Sigmoid colon (tissue), 7 donors: ENCODE results near the gene GNB3. TPM values are rescaled to one million over a fixed set of nuclear protein-coding genes. Genes with fewer than 3 reads are reported as not detected.

ENCODE experiments used
- DNase-seq: peaks from one replicate; pipeline ENCODE4 v3.0.0-alpha.2; 2019
- H3K27ac ChIP-seq, 4 donors: fragments of 200-600 bp; sonication (generic); one replicate each; pipeline ENCODE4 v1.5.1; 2016 to 2019; ENCODE audit warnings: mild to moderate bottlenecking in 1 of 4
- H3K27me3 ChIP-seq, 3 donors: fragments of 200-600 bp; sonication (generic); one replicate each; pipeline ENCODE4 v1.5.1; 2019; ENCODE audit warnings: mild to moderate bottlenecking in 1 of 3
- H3K36me3 ChIP-seq, 4 donors: fragments of 200-600 bp; sonication (generic); one replicate each; pipeline ENCODE4 v1.5.1; 2016 to 2019
- H3K4me1 ChIP-seq, 4 donors: fragments of 200-600 bp; sonication (generic); one replicate each; pipeline ENCODE4 v1.5.1; 2017 to 2019
- H3K4me3 ChIP-seq, 4 donors: fragments of 200-600 bp; sonication (generic); one replicate each; pipeline ENCODE4 v1.5.1; 2017 to 2019; ENCODE audit warnings: mild to moderate bottlenecking in 2 of 4, moderate library complexity in 1 of 4
- H3K9me3 ChIP-seq, 4 donors: fragments of 200-600 bp in 3 of 4; sonication (generic) in 3 of 4; one replicate each; pipeline versions ENCODE4 v1.5.1 to v1.6.1; 2013 to 2019
- EP300 ChIP-seq, 4 donors: sonication (generic); formaldehyde crosslinking; IDR thresholded peaks; one replicate each; pipeline ENCODE4 v1.6.1; 2017; ENCODE audit warnings: antibody characterized with exemption in 4 of 4
- POLR2A ChIP-seq, 2 donors: fragments of 450-650 bp; IDR thresholded peaks; one replicate each; pipeline ENCODE4 v1.6.1; 2016; ENCODE audit warnings: antibody characterized with exemption in 2 of 2, mild to moderate bottlenecking in 2 of 2, moderate library complexity in 2 of 2
- POLR2AphosphoS5 ChIP-seq, 4 donors: sonication (generic); formaldehyde crosslinking; IDR thresholded peaks; one replicate each; pipeline ENCODE4 v1.6.1; 2017; ENCODE audit warnings: antibody characterized with exemption in 4 of 4
- WGBS, 2 donors: extraction: QIAGEN DNeasy Blood & Tissue Kit; methylation state at CpG; one replicate each; pipeline ENCODE4 v1.1.7; 2013; 5-methylcytosine and 5-hydroxymethylcytosine counted together
- intact Hi-C: fragments of 100-400 bp; cut with DNase I; formaldehyde crosslinking; loops from one replicate; pipeline ENCODE4 v1.15.1; 2023
- polyA plus RNA-seq, 3 donors: library from polyadenylated mRNA; stranded (reverse); fragments of 200-250 nt; gene quantifications; one replicate each; pipeline ENCODE4 v1.2.3, GENCODE V29; 2013
- total RNA-seq, 4 donors: library from RNA; depleted of rRNA; stranded (reverse); fragments of >200 nt; gene quantifications; one replicate each; pipeline ENCODE4 v1.1.0, GENCODE V29; 2016
- TF ChIP-seq, protein P1 (sequence below), 4 experiments: fragments of 450-650 bp in 3 of 4; fragments of 200-600 bp in 1 of 4; IDR thresholded peaks; one replicate each; pipeline ENCODE4 v1.5.1; 2016 to 2019; ENCODE audit warnings: antibody characterized with exemption in 4 of 4, mild to moderate bottlenecking in 3 of 4, moderate library complexity in 2 of 4
- donor health status: healthy with polysubstance abuse.
- donor health status: Bipolar disorder and iron deficiency.
- donor health status: healthy.

GNB3 gene
- total and polyA plus RNA-seq, 7 donors: 0.36 to 8.9 (median 1.2) TPM

DNA sequence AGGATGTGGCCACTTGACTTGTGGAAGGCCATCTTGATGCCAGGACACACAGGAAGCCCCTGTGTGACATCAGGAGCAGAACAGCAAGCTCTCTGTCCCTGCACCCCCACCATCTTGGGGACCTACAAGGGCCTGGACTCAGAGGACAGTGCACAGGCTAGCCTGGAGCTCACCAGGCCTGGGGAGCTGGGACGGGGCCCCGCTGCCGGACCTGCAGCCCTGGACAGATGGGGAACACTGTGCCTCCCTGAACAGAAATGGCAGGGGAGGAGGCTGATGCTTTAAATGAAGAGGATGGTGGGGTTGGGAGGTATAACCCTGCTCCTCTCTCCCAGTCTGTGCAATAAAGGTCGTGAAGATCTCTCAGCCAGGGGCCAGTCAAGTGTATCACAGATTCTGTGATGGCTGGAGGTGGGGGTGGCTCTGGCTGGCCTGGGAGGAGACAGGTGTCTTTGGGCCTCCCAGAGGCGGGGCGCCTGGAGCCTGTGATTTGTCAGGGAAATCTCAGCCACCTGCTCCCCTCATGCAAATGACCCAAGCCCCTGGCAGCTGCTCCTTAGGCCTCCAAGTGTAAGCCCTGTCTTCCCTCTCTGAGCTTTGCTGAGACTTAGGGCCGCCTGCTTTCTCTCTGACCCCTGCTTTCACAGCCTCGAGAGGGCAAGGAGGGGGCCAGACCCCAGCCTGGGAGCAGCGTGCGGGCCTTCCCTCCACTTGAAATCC is 1.1 kb upstream of the GNB3 start:
- Histone ChIP-seq H3K4me3 (no peak overlapping the region), H3K9me3 (no peaks in the 10 kb centered on the region), H3K27ac (no peak overlapping the region), H3K36me3 (peaks cover 0 to 47% (median 2%) of the 10 kb centered on the region in 4 donors), H3K4me1 (no peaks in the 10 kb centered on the region), H3K27me3 (no peaks in the 10 kb centered on the region)
- 68 to 74% methylated on average over 10 of the region's 10 CpGs for WGBS, 2 donors
- no peak for DNase-seq
- intact Hi-C loops: no loop called here
- TF ChIP-seq POLR2AphosphoS5 (IDR thresholded peaks at IDR 0.05) (no peak), EP300 (IDR thresholded peaks at IDR 0.05) (no peak), POLR2A (IDR thresholded peaks at IDR 0.05) (no peak)
- TF ChIP-seq, protein P1, sequence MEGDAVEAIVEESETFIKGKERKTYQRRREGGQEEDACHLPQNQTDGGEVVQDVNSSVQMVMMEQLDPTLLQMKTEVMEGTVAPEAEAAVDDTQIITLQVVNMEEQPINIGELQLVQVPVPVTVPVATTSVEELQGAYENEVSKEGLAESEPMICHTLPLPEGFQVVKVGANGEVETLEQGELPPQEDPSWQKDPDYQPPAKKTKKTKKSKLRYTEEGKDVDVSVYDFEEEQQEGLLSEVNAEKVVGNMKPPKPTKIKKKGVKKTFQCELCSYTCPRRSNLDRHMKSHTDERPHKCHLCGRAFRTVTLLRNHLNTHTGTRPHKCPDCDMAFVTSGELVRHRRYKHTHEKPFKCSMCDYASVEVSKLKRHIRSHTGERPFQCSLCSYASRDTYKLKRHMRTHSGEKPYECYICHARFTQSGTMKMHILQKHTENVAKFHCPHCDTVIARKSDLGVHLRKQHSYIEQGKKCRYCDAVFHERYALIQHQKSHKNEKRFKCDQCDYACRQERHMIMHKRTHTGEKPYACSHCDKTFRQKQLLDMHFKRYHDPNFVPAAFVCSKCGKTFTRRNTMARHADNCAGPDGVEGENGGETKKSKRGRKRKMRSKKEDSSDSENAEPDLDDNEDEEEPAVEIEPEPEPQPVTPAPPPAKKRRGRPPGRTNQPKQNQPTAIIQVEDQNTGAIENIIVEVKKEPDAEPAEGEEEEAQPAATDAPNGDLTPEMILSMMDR (IDR thresholded peaks at IDR 0.05): no peak

DNA sequence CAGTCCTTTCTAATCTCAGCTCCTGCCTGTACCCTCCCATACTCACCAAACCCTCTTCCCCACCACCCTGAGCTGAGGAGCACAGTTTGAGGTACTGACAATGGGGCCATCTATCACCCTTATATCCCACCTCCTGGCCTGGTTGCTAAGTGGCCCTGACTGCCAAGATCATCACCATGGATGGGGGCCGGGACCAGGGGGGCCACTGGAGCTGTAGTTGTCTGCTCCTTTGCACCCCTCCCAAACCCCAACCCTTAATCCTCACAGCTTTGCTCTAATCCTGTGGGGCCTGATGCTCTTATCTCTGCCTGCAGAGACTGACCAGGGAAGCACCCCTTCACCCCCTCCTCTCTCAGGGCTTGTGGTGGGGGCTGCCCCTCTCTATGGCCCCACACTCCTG is 395 bp upstream of the GNB3 start:
- intact Hi-C loops: no loop called here
- Histone ChIP-seq H3K4me1 (no peaks in the 10 kb centered on the region), H3K36me3 (peaks cover 0 to 51% (median 4%) of the 10 kb centered on the region in 4 donors), H3K9me3 (no peaks in the 10 kb centered on the region), H3K27me3 (no peaks in the 10 kb centered on the region), H3K4me3 (no peak overlapping the region), H3K27ac (no peak overlapping the region)
- DNase-seq: no peak
- WGBS, 2 donors: 78 to 91% methylated on average over 1 of the region's 1 CpG
- TF ChIP-seq, protein P1 (IDR thresholded peaks at IDR 0.05): no peak
- TF ChIP-seq POLR2AphosphoS5 (IDR thresholded peaks at IDR 0.05): no peak
- TF ChIP-seq EP300 (IDR thresholded peaks at IDR 0.05): no peak
- no peak for TF ChIP-seq POLR2A (IDR thresholded peaks at IDR 0.05)

DNA sequence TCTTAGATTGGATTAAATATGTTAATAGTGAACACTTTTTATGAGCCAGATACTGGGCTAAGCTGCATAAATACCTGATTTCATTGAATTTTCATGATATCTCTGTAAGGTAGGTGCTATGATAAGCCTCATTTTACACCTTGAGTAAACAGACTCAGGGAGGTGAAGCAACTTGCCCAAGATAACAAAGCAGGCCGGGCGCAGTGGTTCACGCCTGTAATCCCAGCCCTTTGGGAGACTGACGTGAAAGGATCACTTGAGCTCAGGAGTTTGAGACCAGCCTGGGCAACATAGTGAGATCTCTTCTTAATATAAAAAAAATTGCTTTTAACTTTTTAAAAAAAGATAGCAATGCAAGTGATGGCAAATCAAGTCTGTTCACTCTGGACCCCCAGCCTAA is 1.4 kb downstream of the GNB3 start:
- H3K4me3 ChIP-seq: no peak overlapping the region
- H3K9me3 ChIP-seq: no peaks in the 10 kb centered on the region
- WGBS, 2 donors: 31 to 75% methylated on average over 4 of the region's 4 CpGs
- H3K27ac ChIP-seq: no peak overlapping the region
- peaks cover 0 to 59% (median 6%) of the 10 kb centered on the region in 4 donors for H3K36me3 ChIP-seq
- H3K4me1 ChIP-seq: no peaks in the 10 kb centered on the region
- intact Hi-C loops: no loop called here
- no peak for DNase-seq
- no peaks in the 10 kb centered on the region for H3K27me3 ChIP-seq
- TF ChIP-seq POLR2A (IDR thresholded peaks at IDR 0.05): no peak
- TF ChIP-seq EP300 (IDR thresholded peaks at IDR 0.05): no peak
- TF ChIP-seq POLR2AphosphoS5 (IDR thresholded peaks at IDR 0.05): no peak
- TF ChIP-seq, protein P1 (IDR thresholded peaks at IDR 0.05): no peak

DNA sequence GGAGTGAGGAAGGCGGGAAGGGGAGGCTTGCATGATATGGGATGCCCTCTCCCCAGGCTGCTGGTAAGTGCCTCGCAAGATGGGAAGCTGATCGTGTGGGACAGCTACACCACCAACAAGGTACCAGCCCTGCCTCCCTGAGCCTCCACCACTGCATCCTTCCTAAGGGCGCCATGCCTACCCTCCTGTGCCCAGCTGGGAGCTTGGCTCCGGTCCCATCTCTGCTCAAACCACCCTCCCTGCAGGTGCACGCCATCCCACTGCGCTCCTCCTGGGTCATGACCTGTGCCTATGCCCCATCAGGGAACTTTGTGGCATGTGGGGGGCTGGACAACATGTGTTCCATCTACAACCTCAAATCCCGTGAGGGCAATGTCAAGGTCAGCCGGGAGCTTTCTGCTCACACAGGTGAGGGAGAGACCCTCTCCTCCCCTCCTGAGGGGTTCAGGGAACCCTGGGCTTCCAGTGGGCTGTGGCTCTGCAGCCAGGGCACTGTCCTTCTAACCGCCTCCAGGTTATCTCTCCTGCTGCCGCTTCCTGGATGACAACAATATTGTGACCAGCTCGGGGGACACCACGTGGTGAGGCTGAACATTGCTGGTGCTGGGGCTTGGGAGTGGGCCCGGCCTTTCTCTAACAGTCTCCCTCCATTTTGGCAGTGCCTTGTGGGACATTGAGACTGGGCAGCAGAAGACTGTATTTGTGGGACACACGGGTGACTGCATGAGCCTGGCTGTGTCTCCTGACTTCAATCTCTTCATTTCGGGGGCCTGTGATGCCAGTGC is 2.6 kb downstream of the GNB3 start:
- intact Hi-C loops: no loop called here
- no peak overlapping the region for H3K4me3 ChIP-seq
- no peak for DNase-seq
- no peaks in the 10 kb centered on the region for H3K27me3 ChIP-seq
- no peaks in the 10 kb centered on the region for H3K4me1 ChIP-seq
- no peaks in the 10 kb centered on the region for H3K9me3 ChIP-seq
- 58 to 79% methylated on average over 16 of the region's 16 CpGs for WGBS, 2 donors
- TF ChIP-seq, protein P1 (IDR thresholded peaks at IDR 0.05): no peak
- no peak for TF ChIP-seq POLR2A (IDR thresholded peaks at IDR 0.05)
- no peak for TF ChIP-seq EP300 (IDR thresholded peaks at IDR 0.05)
- no peak for TF ChIP-seq POLR2AphosphoS5 (IDR thresholded peaks at IDR 0.05)
- peaks cover 0 to 54% (median 5%) of the 10 kb centered on the region in 4 donors for H3K36me3 ChIP-seq
- no peak overlapping the region for H3K27ac ChIP-seq
